HFF-Myc (cell line): ENCODE data around the gene STX19.
"Not testable (repeated sequence)": the region's sequence is repeated elsewhere in the genome, so short reads cannot be mapped to it uniquely, and the experiment has no call there.

ENCODE experiments used
- DNase-seq: peaks from one replicate; pipeline ENCODE4 v3.0.0-alpha.2; 2011; ENCODE audit warnings: low read depth; ENCODE audit errors: extremely low read depth
- H3K4me3 ChIP-seq: replicated peaks from 2 replicates; pipeline ENCODE4 v1.5.1; 2011; ENCODE audit warnings: low read depth, mild to moderate bottlenecking, control low read depth, low read length
- TF ChIP-seq, protein P1 (sequence below): IDR thresholded peaks from 2 replicates; pipeline ENCODE4 v1.5.1; 2012; ENCODE audit warnings: mild to moderate bottlenecking, low read depth, low read length, control low read depth; ENCODE audit errors: missing control alignments

STX19 gene

DNA sequence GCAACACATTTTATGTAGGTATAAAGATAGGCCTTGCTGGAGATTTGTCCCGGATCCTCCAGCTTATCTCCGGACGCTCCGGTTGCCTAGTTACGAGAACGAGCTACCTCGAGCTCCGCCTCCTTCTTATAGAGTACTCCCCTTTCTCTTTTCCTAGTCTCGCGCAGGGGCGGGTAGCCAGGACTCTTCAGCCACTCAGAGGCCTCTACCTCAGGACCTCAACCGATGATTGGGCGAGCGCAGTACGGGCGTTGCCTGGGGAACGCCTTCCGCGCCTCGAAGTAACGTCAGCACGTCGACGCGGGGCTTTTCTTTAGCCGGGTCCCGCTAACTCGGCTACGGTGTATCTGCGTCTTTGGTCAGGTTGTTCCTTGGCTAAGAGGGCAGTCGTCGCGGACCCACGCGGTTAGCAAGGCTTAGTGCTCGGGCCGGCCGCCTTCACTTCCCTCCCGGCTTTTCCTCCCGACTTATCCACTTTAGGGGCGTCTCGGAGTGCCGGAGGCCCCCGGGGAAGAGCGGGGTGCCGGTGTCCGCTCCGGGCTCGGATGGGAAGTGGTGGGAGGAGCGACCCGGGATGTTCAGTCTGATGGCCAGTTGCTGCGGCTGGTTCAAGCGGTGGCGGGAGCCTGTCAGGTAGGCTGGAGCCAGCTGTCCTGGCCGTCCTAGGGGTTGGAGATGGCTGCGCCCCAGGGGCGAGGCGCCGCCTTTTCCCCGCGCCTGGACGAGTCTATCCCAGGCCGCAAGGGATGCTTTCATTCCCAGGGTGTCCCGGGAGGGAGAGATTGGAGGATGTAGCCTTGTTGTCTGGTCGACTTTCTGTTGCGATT lies 48.3 kb downstream of the STX19 start, which contains the start of gene ARL13B:
Gene ARL13B (plus strand): TSS at position 306 of the 827 bp plus-strand sequence. CDS start 269 bp downstream, at position 575.
- peak within 1 kb of the TSS; percentile 79 for H3K4me3 ChIP-seq
- TF ChIP-seq, protein P1, sequence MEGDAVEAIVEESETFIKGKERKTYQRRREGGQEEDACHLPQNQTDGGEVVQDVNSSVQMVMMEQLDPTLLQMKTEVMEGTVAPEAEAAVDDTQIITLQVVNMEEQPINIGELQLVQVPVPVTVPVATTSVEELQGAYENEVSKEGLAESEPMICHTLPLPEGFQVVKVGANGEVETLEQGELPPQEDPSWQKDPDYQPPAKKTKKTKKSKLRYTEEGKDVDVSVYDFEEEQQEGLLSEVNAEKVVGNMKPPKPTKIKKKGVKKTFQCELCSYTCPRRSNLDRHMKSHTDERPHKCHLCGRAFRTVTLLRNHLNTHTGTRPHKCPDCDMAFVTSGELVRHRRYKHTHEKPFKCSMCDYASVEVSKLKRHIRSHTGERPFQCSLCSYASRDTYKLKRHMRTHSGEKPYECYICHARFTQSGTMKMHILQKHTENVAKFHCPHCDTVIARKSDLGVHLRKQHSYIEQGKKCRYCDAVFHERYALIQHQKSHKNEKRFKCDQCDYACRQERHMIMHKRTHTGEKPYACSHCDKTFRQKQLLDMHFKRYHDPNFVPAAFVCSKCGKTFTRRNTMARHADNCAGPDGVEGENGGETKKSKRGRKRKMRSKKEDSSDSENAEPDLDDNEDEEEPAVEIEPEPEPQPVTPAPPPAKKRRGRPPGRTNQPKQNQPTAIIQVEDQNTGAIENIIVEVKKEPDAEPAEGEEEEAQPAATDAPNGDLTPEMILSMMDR, result no peak
- DNase-seq, result peak; percentile 94

DNA sequence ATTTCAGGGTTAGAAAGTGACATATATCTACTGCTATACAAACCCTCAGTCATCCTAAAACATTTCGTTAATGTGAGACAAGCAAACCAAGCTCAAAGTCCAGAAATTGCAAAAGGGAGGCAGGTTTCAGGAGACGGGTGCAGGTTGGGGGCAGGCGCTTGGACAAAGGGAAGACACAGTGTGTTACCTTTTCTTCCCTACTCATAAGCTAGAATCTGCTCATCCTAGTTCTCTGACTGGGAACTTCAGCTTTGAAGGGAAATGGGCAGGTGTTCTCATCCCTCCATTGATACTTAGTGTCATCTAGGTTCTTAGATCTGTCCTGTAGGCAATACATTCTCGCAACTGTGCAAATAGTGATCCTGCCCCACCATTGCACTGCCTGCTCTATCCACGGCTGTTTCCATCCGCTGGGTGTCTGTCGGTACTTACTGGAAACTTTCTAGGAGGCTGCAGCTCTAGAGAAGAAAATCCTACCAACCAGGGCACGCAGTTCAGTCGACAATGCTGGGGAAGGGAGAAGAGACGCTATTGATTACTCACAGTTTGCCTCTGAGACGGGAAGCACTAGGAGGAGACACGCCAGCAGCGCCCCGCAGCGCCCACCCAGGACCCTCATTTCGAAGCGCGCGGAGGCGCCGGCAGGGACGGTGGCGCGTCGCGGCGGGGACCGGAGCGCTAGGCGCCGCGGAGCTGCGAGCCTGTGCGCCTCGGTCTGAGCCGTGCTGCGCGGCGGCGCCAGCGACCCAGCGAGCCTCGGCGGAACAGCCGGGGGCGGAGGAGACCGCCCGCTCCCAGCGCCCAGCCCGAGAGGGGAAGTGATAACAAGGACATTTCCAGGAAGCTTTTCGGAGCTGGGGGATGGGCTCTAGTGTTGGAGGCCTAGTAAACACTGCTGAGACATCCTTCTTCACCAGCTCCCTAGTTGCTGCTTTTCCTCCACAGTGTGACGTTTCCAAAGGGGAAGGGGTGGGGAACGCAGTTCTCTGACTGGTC lies 55.0 kb downstream of the STX19 start, which contains the start of gene PROS1:
Gene PROS1 (minus strand): TSS at position 766 of the 996 bp plus-strand sequence. CDS start 147 bp downstream, at position 619.
- no peak for DNase-seq
- H3K4me3 ChIP-seq, result peak within 1 kb of the TSS; percentile 53
- TF ChIP-seq, protein P1, result no peak

DNA sequence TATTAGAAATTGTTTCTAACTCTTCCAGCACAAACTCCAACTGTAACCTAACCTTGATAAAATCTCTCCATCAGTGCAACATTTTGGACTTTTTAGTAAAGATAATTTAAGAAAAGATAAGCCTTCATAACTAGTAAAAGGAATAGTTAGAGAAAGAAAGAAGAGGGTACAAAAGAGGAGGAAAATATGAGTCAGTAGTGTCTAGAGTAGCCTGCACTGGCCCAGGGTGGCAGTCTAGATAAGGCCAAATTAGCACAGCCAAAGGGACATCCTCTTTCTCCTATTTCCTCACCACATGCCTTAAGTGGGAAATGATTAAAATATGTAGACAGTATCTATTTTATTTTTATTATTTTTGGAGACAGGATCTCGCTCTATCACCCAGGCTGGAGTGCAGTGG lies 58.4 kb downstream of the STX19 start:
- TF ChIP-seq, protein P1, result no peak
- H3K4me3 ChIP-seq, result no peak overlapping the region
- DNase-seq, result no peak

DNA sequence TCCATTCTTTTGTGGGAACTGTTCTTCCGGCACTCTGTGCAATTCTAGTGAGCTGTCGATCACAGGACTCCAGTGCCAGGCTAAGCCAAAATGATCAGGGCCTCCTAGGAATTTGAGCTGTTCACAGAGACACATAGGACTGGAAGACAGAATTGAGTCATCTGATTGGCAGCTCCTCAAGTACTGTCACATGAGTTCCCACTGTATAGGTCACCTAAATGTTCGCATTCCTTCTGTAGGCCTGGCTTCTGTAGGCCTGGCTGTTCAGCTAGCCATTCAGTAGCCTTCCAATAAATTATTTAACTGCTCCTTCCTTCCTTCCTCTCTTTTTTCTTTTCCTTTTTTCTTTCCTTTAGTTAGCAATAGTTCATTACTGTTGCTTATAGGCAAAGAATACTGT lies 59.0 kb downstream of the STX19 start:
- TF ChIP-seq, protein P1, result no peak
- H3K4me3 ChIP-seq, result no peak overlapping the region
- no peak for DNase-seq

DNA sequence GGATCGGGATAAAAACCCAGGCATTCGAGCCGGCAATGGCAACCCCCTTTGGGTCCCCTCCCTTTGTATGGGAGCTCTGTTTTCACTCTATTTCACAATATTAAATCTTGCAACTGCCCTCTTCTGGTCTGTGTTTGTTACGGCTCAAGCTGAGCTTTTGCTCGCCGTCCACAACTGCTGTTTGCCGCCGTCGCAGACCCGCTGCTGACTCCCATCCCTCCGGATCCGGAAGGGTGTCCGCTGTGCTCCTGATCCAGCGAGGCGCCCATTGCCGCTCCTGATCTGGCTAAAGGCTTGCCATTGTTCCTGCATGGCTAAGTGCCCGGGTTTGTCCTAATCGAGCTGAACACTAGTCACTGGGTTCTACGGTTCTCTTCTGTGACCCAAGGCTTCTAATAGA lies 63.3 kb downstream of the STX19 start:
- not testable (repeated sequence) for H3K4me3 ChIP-seq, DNase-seq
